ENCODE results near the gene LTO1.

Gene LTO1

DNA sequence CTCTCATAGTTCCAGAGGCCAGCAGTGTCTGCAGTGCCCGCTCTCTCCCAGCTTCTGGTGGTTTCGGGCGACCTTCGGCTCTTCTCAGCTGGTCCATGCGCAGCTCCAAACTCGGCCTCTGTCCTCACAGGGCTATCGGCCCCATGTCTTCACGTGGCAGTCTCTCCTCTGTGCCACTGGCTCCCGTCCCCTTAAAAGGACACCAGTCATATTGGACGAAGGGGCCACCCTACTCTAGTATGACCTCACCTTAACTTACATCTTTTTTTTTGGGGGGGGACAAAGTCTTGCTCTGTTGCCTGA, 13.8 kb downstream of the LTO1 start:
- Histone ChIP-seq H3K4me2 (ENCODE audit: low read depth, low read length, poor library complexity, severe bottlenecking) (no peak overlapping the region), H4K20me1 (ENCODE audit: insufficient read depth, low read length, poor library complexity, severe bottlenecking) (no peaks in the 10 kb centered on the region), H3K4me1 (ENCODE audit: insufficient read depth, low read length, poor library complexity, severe bottlenecking) (no peaks in the 10 kb centered on the region), H3K27me3 (ENCODE audit: insufficient read depth, low read length, poor library complexity, severe bottlenecking) (no peaks in the 10 kb centered on the region), H3K79me2 (ENCODE audit: insufficient read depth, low read length) (no peaks in the 10 kb centered on the region), H3K4me3 (ENCODE audit: low read length, poor library complexity, severe bottlenecking) (no peak overlapping the region), H2AFZ (ENCODE audit: low read length) (no peak overlapping the region), H3K9me2 (replicated peaks; ENCODE audit: low read depth, low read length) (no peaks in the 10 kb centered on the region), H3K9me3 (ENCODE audit: insufficient read depth, low read depth, low read length) (no peaks in the 10 kb centered on the region), H3K9ac (ENCODE audit: low read depth, low read length, poor library complexity, severe bottlenecking) (no peak overlapping the region), H3K36me3 (ENCODE audit: insufficient read depth, low read length) (no peaks in the 10 kb centered on the region; the same call in 1 of the 2 replicates), H3F3A (ENCODE audit: low read depth) (no peaks in the 10 kb centered on the region)
- TF ChIP-seq, protein P1, sequence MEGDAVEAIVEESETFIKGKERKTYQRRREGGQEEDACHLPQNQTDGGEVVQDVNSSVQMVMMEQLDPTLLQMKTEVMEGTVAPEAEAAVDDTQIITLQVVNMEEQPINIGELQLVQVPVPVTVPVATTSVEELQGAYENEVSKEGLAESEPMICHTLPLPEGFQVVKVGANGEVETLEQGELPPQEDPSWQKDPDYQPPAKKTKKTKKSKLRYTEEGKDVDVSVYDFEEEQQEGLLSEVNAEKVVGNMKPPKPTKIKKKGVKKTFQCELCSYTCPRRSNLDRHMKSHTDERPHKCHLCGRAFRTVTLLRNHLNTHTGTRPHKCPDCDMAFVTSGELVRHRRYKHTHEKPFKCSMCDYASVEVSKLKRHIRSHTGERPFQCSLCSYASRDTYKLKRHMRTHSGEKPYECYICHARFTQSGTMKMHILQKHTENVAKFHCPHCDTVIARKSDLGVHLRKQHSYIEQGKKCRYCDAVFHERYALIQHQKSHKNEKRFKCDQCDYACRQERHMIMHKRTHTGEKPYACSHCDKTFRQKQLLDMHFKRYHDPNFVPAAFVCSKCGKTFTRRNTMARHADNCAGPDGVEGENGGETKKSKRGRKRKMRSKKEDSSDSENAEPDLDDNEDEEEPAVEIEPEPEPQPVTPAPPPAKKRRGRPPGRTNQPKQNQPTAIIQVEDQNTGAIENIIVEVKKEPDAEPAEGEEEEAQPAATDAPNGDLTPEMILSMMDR (conservative IDR thresholded peaks at IDR 0.05; ENCODE audit: low read length): no peak
- TF ChIP-seq EZH2phosphoT487 (IDR thresholded peaks at IDR 0.05; ENCODE audit: borderline replicate concordance): no peak

DNA sequence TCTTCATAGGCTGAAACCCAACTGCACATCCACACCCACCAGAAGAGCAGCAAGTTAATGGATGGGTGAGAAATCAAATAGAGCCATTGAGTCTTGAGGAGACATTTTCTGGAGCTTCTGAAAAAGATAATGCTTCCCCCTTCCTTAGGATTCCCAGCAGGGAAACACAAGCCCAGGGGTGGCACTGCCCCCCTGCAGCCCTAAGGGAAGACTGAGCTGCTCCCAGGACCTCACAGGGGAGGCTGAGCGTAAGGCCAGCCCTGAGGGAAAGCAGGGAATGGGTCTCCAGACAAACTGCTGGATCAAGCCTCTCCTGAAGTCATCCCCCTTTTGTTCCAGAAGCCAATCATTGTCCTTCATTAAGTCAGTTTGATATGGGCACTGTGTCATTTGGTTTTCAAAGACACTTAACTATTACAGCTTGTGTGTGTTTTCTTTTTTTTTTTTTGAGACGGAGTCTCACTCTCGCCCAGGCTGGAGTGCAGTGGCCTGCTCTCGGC, 15.1 kb downstream of the LTO1 start:
- no peaks in the 10 kb centered on the region for H3K27me3 ChIP-seq (ENCODE audit: insufficient read depth, low read length, poor library complexity, severe bottlenecking)
- H3K4me1 ChIP-seq (ENCODE audit: insufficient read depth, low read length, poor library complexity, severe bottlenecking): no peaks in the 10 kb centered on the region
- TF ChIP-seq EZH2phosphoT487 (IDR thresholded peaks at IDR 0.05; ENCODE audit: borderline replicate concordance): no peak
- TF ChIP-seq, protein P1 (conservative IDR thresholded peaks at IDR 0.05; ENCODE audit: low read length): no peak
- no peaks in the 10 kb centered on the region for H3K9me3 ChIP-seq (ENCODE audit: insufficient read depth, low read depth, low read length)
- no peaks in the 10 kb centered on the region for H3K9me2 ChIP-seq (replicated peaks; ENCODE audit: low read depth, low read length)
- no peaks in the 10 kb centered on the region for H4K20me1 ChIP-seq (ENCODE audit: insufficient read depth, low read length, poor library complexity, severe bottlenecking)
- H3K36me3 ChIP-seq (ENCODE audit: insufficient read depth, low read length): no peaks in the 10 kb centered on the region
- H3K9ac ChIP-seq (ENCODE audit: low read depth, low read length, poor library complexity, severe bottlenecking): no peak overlapping the region
- H3K79me2 ChIP-seq (ENCODE audit: insufficient read depth, low read length): no peaks in the 10 kb centered on the region
- H3K4me3 ChIP-seq (ENCODE audit: low read length, poor library complexity, severe bottlenecking): no peak overlapping the region
- H3K4me2 ChIP-seq (ENCODE audit: low read depth, low read length, poor library complexity, severe bottlenecking): no peak overlapping the region
- H3F3A ChIP-seq (ENCODE audit: low read depth): no peaks in the 10 kb centered on the region
- H2AFZ ChIP-seq (ENCODE audit: low read length): no peak overlapping the region

DNA sequence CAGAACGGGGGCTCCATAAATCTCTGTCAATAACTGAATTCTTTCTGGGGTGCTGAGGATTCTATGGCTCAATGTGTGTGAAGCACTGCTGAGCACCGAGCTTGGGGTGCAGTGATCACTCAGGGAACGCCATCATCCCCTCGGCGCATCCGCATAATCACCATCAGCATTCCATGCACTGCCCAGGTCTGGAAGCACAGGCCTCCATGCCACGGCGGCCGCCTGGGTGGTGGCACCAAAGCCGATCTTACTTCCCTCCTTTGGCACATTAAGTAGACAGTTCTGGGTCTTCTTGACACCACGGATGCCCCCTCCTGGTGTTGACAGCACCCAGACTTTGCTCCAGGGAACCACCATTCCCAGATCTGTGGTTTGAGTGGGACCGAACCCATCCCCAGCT, 15.6 kb downstream of the LTO1 start:
- H3K27me3 ChIP-seq (ENCODE audit: insufficient read depth, low read length, poor library complexity, severe bottlenecking): no peaks in the 10 kb centered on the region
- no peaks in the 10 kb centered on the region for H3K4me1 ChIP-seq (ENCODE audit: insufficient read depth, low read length, poor library complexity, severe bottlenecking)
- H3F3A ChIP-seq (ENCODE audit: low read depth): no peaks in the 10 kb centered on the region
- no peak overlapping the region for H2AFZ ChIP-seq (ENCODE audit: low read length)
- H3K9me3 ChIP-seq (ENCODE audit: insufficient read depth, low read depth, low read length): no peaks in the 10 kb centered on the region
- no peak overlapping the region for H3K4me3 ChIP-seq (ENCODE audit: low read length, poor library complexity, severe bottlenecking)
- H3K9ac ChIP-seq (ENCODE audit: low read depth, low read length, poor library complexity, severe bottlenecking): no peak overlapping the region
- no peaks in the 10 kb centered on the region for H3K79me2 ChIP-seq (ENCODE audit: insufficient read depth, low read length)
- no peak overlapping the region for H3K4me2 ChIP-seq (ENCODE audit: low read depth, low read length, poor library complexity, severe bottlenecking)
- no peak for TF ChIP-seq EZH2phosphoT487 (IDR thresholded peaks at IDR 0.05; ENCODE audit: borderline replicate concordance)
- TF ChIP-seq, protein P1 (conservative IDR thresholded peaks at IDR 0.05; ENCODE audit: low read length): no peak
- no peaks in the 10 kb centered on the region for H3K9me2 ChIP-seq (replicated peaks; ENCODE audit: low read depth, low read length)
- H4K20me1 ChIP-seq (ENCODE audit: insufficient read depth, low read length, poor library complexity, severe bottlenecking): no peaks in the 10 kb centered on the region
- no peaks in the 10 kb centered on the region for H3K36me3 ChIP-seq (ENCODE audit: insufficient read depth, low read length)
